ENCODE data around the gene ZNF638.

DNA sequence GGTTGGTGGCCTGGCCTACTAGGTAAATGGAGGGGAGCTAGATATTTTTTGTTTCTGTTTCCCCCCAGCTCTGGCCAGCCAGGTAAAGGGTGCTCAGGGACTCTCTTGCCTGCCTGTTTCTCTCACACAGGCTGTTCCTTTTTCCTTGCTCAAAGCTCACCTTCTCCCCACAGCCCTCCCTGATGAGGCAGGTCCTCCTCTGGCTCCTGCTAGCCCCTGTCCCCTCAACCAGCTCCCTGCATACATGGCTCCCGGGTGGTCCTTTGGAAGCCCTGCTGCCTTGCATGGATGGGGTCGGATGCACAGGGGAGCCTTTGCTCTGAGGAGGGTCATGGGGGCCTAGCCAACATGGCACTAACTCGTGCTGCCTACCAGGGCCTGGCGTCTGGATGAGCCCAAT is 149.5 kb downstream of the ZNF638 start:
- TF ChIP-seq, protein P1, sequence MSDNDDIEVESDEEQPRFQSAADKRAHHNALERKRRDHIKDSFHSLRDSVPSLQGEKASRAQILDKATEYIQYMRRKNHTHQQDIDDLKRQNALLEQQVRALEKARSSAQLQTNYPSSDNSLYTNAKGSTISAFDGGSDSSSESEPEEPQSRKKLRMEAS (IDR thresholded peaks at IDR 0.05), result no peak
- TF ChIP-seq, protein P2, sequence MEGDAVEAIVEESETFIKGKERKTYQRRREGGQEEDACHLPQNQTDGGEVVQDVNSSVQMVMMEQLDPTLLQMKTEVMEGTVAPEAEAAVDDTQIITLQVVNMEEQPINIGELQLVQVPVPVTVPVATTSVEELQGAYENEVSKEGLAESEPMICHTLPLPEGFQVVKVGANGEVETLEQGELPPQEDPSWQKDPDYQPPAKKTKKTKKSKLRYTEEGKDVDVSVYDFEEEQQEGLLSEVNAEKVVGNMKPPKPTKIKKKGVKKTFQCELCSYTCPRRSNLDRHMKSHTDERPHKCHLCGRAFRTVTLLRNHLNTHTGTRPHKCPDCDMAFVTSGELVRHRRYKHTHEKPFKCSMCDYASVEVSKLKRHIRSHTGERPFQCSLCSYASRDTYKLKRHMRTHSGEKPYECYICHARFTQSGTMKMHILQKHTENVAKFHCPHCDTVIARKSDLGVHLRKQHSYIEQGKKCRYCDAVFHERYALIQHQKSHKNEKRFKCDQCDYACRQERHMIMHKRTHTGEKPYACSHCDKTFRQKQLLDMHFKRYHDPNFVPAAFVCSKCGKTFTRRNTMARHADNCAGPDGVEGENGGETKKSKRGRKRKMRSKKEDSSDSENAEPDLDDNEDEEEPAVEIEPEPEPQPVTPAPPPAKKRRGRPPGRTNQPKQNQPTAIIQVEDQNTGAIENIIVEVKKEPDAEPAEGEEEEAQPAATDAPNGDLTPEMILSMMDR (IDR thresholded peaks at IDR 0.05; ENCODE audit: low read depth, low read length, missing input control), result no peak
- TF ChIP-seq GABPA (IDR thresholded peaks at IDR 0.05 in 1 of 2, conservative IDR thresholded peaks at IDR 0.05 in 1 of 2) (no peak), HNF4G (IDR thresholded peaks at IDR 0.05) (no peak), RAD21 (IDR thresholded peaks at IDR 0.05) (no peak), YY1 (IDR thresholded peaks at IDR 0.05) (no peak)
- TF ChIP-seq, protein P3, sequence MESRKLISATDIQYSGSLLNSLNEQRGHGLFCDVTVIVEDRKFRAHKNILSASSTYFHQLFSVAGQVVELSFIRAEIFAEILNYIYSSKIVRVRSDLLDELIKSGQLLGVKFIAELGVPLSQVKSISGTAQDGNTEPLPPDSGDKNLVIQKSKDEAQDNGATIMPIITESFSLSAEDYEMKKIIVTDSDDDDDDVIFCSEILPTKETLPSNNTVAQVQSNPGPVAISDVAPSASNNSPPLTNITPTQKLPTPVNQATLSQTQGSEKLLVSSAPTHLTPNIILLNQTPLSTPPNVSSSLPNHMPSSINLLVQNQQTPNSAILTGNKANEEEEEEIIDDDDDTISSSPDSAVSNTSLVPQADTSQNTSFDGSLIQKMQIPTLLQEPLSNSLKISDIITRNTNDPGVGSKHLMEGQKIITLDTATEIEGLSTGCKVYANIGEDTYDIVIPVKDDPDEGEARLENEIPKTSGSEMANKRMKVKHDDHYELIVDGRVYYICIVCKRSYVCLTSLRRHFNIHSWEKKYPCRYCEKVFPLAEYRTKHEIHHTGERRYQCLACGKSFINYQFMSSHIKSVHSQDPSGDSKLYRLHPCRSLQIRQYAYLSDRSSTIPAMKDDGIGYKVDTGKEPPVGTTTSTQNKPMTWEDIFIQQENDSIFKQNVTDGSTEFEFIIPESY (IDR thresholded peaks at IDR 0.05), result no peak
